ENCODE data around the gene LRRC51. TPM values are rescaled to one million over a fixed set of nuclear protein-coding genes. Genes with fewer than 3 reads are reported as not detected.

The LRRC51 gene
- total and polyA plus RNA-seq, 7 donors = 3.2 to 14.8 (median 7.3) TPM

DNA sequence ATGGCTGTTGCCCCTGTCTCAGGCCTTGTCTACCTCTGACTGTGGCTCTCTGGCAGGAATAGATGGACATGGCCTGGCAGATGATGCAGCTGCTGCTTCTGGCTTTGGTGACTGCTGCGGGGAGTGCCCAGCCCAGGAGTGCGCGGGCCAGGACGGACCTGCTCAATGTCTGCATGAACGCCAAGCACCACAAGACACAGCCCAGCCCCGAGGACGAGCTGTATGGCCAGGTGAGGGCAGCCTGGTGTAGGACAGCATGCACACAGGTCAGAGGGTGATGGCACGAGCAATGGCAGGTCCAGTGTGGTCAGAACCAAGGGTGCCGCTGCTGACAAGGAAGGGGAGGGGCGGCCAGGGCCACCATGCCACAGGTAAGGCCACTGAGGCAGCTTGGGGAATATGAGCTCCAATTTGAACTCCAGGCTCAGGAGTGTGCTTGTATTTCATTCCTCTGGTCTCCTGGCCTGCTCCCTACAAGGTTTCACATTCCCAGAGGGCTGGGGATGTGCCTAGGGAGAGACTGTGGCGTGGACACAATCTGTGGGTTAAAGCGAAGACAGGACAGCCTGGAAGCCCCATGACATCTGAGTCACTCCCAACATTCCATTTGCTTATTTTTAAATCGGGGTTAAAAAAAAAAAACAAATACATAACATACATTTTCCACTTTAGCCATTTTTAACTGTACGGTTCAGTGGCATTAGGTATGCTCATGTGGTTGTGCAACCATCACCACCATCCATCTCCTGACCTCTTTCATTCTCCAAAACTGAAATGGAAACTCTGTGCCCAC, 55.4 kb downstream of the LRRC51 start:
- no peak for DNase-seq
- H3K9me3 ChIP-seq = no peaks in the 10 kb centered on the region
- WGBS, 2 donors = 92 to 94% methylated on average over 14 of the region's 14 CpGs
- H3K27ac ChIP-seq = no peak overlapping the region
- no peak for TF ChIP-seq POLR2AphosphoS5 (IDR thresholded peaks at IDR 0.05)
- TF ChIP-seq EP300 (IDR thresholded peaks at IDR 0.05) = no peak
- TF ChIP-seq, protein P1, sequence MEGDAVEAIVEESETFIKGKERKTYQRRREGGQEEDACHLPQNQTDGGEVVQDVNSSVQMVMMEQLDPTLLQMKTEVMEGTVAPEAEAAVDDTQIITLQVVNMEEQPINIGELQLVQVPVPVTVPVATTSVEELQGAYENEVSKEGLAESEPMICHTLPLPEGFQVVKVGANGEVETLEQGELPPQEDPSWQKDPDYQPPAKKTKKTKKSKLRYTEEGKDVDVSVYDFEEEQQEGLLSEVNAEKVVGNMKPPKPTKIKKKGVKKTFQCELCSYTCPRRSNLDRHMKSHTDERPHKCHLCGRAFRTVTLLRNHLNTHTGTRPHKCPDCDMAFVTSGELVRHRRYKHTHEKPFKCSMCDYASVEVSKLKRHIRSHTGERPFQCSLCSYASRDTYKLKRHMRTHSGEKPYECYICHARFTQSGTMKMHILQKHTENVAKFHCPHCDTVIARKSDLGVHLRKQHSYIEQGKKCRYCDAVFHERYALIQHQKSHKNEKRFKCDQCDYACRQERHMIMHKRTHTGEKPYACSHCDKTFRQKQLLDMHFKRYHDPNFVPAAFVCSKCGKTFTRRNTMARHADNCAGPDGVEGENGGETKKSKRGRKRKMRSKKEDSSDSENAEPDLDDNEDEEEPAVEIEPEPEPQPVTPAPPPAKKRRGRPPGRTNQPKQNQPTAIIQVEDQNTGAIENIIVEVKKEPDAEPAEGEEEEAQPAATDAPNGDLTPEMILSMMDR (IDR thresholded peaks at IDR 0.05) = no peak
- TF ChIP-seq POLR2A (IDR thresholded peaks at IDR 0.05) = no peak
- H3K4me3 ChIP-seq = no peak overlapping the region
- H3K4me1 ChIP-seq = no peaks in the 10 kb centered on the region
- no peaks in the 10 kb centered on the region for H3K27me3 ChIP-seq
- no peaks in the 10 kb centered on the region for H3K36me3 ChIP-seq
- intact Hi-C loops (cut with DNase I) = no loop called here

DNA sequence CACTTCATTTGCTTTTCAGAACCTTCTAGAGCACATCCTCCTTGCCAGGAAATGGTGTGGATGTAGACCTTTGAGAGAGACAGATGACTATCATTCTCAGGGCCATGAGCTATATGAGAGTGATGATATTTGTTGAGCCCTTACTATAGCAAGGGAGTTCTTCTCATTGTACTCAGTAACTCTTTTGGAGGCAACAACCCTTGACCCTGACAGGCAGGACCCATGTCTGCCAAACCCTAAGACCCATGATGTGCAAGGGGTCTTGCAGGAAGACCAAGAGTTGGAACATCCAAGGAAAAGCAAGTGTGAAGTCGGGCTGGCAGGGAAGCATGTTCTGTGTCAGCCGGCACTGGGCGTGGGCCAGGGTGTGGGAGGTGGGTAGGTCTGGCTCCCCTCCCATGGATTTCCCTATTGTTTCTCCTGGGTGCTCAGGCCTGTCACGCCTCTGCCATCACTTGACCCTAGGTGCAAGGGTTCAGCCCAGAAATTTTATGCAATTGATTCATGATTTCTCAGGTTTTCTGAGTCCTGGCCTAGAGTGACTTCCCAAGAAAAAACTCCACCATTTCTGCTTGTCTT, 56.1 kb downstream of the LRRC51 start:
- no peak overlapping the region for H3K4me3 ChIP-seq
- intact Hi-C loops (cut with DNase I) = no loop called here
- TF ChIP-seq EP300 (IDR thresholded peaks at IDR 0.05) = no peak
- no peak for TF ChIP-seq POLR2AphosphoS5 (IDR thresholded peaks at IDR 0.05)
- TF ChIP-seq, protein P1 (IDR thresholded peaks at IDR 0.05) = no peak
- TF ChIP-seq POLR2A (IDR thresholded peaks at IDR 0.05) = no peak
- WGBS, 2 donors = 49 to 85% methylated on average over 4 of the region's 4 CpGs
- H3K27ac ChIP-seq = no peak overlapping the region
- no peaks in the 10 kb centered on the region for H3K36me3 ChIP-seq
- H3K9me3 ChIP-seq = no peaks in the 10 kb centered on the region
- no peak for DNase-seq
- H3K4me1 ChIP-seq = no peaks in the 10 kb centered on the region
- H3K27me3 ChIP-seq = no peaks in the 10 kb centered on the region

DNA sequence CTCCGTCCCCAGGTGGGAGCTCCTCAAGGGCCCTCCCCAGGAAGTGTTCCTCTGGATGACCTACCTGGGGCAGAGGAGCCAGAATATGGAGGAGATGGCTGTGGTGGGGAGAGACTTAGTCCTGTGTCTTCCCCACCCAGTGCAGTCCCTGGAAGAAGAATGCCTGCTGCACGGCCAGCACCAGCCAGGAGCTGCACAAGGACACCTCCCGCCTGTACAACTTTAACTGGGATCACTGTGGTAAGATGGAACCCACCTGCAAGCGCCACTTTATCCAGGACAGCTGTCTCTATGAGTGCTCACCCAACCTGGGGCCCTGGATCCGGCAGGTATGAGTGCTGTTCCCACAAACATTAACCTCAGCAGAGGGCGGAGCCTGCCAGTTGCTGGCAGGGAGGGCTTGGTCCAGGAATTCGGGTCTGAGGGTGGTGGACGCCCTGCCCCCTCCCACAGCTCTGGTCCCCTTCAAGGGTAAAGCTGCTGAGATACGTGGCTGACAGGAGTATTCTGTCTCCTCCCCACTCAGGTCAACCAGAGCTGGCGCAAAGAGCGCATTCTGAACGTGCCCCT, 58.3 kb downstream of the LRRC51 start:
- DNase-seq = no peak
- H3K36me3 ChIP-seq = no peaks in the 10 kb centered on the region
- no peaks in the 10 kb centered on the region for H3K27me3 ChIP-seq
- intact Hi-C loops (cut with DNase I) = no loop called here
- H3K27ac ChIP-seq = no peak overlapping the region
- H3K9me3 ChIP-seq = no peaks in the 10 kb centered on the region
- no peaks in the 10 kb centered on the region for H3K4me1 ChIP-seq
- H3K4me3 ChIP-seq = no peak overlapping the region
- TF ChIP-seq EP300 (IDR thresholded peaks at IDR 0.05) (no peak), POLR2AphosphoS5 (IDR thresholded peaks at IDR 0.05) (no peak), POLR2A (IDR thresholded peaks at IDR 0.05) (no peak)
- TF ChIP-seq, protein P1 (IDR thresholded peaks at IDR 0.05) = no peak
- 69 to 84% methylated on average over 12 of the region's 12 CpGs for WGBS, 2 donors

DNA sequence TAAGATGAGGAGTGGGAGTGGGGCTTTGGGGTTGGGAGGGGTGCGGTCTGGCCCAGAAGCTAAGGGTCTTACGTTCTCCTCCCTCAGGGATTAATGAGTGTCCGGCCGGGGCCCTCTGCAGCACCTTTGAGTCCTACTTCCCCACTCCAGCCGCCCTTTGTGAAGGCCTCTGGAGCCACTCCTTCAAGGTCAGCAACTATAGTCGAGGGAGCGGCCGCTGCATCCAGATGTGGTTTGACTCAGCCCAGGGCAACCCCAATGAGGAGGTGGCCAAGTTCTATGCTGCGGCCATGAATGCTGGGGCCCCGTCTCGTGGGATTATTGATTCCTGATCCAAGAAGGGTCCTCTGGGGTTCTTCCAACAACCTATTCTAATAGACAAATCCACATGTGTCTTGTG, 58.9 kb downstream of the LRRC51 start:
- no peak for TF ChIP-seq POLR2A (IDR thresholded peaks at IDR 0.05)
- TF ChIP-seq EP300 (IDR thresholded peaks at IDR 0.05) = no peak
- TF ChIP-seq, protein P1 (IDR thresholded peaks at IDR 0.05) = no peak
- no peak for TF ChIP-seq POLR2AphosphoS5 (IDR thresholded peaks at IDR 0.05)
- Histone ChIP-seq H3K27ac (no peak overlapping the region), H3K9me3 (no peaks in the 10 kb centered on the region), H3K27me3 (no peaks in the 10 kb centered on the region), H3K4me3 (no peak overlapping the region), H3K36me3 (no peaks in the 10 kb centered on the region), H3K4me1 (no peaks in the 10 kb centered on the region)
- DNase-seq = no peak
- WGBS, 2 donors = 92 to 93% methylated on average over 11 of the region's 11 CpGs
- intact Hi-C loops (cut with DNase I) = no loop called here

Data from sigmoid colon (tissue), 7 donors.